IMR-90 (cell line): ENCODE data around the gene LCE2A. TPM values are rescaled to one million over a fixed set of nuclear protein-coding genes. Genes with fewer than 3 reads are reported as not detected.

ENCODE experiments used
- ATAC-seq: fragments of 200-7000 bp; cut with Tn5 transposase; 2 replicates; pipeline ENCODE4 v1.9.1; 2020; ENCODE audit warnings: low read depth, mild to moderate bottlenecking, moderate library complexity
- BruUV-seq: library from RNA; stranded (reverse); fragments of 400-500 nt; replicated peaks from 2 replicates; lab custom pipeline; 2021; lab: Mats Ljungman, UMichigan
- CTCF ChIA-PET: fragments of 300-600 bp; formaldehyde crosslinking; extraction: SDS; loops from one replicate; lab custom pipeline; 2021; ENCODE audit warnings: antibody characterized with exemption; lab: Yijun Ruan, JAX
- POLR2A ChIA-PET: fragments of 300-600 bp; sonication (Branson Sonifier 250); formaldehyde crosslinking; loops from one replicate; lab custom pipeline; 2022; ENCODE audit warnings: antibody characterized with exemption; ENCODE audit not compliant: unreplicated experiment; lab: Charles Lee
- DNase-seq: peaks from one replicate; pipeline ENCODE4 v3.0.0; 2013
- H2AFZ ChIP-seq: replicated peaks from 2 replicates; pipeline ENCODE3; 2013; ENCODE audit warnings: low read length, mild to moderate bottlenecking; ENCODE audit not compliant: poor library complexity
- H2AK5ac ChIP-seq: 2 replicates; pipeline ENCODE4 v1.6.1; 2013; ENCODE audit warnings: low read depth, low read length, inconsistent platforms
- H2AK9ac ChIP-seq: replicated peaks from 2 replicates; pipeline ENCODE3; 2013; ENCODE audit warnings: mild to moderate bottlenecking, low read depth, low read length, moderate library complexity; ENCODE audit not compliant: poor library complexity
- H2BK120ac ChIP-seq: 2 replicates; pipeline ENCODE4 v1.6.1; 2013; ENCODE audit warnings: low read depth, low read length, inconsistent platforms
- H2BK15ac ChIP-seq: 3 replicates; pipeline ENCODE4 v1.6.1; 2013; ENCODE audit warnings: low read depth, low read length, inconsistent platforms
- H2BK20ac ChIP-seq: 2 replicates; pipeline ENCODE4 v1.6.1; 2013; ENCODE audit warnings: low read depth, mild to moderate bottlenecking, inconsistent platforms, low read length, moderate library complexity
- H2BK5ac ChIP-seq: 2 replicates; pipeline ENCODE4 v1.6.1; 2013; ENCODE audit warnings: mild to moderate bottlenecking, low read depth, low read length, inconsistent platforms; ENCODE audit not compliant: poor library complexity, severe bottlenecking
- H3K14ac ChIP-seq: replicated peaks from 2 replicates; pipeline ENCODE4 v1.6.1; 2013; ENCODE audit warnings: low read depth, low read length, inconsistent platforms
- H3K18ac ChIP-seq: 2 replicates; pipeline ENCODE4 v1.6.1; 2013; ENCODE audit warnings: low read depth, low read length, control low read depth
- H3K23ac ChIP-seq: 2 replicates; pipeline ENCODE4 v1.6.1; 2013; ENCODE audit warnings: low read depth, low read length, inconsistent platforms
- H3K27ac ChIP-seq: 2 replicates; pipeline ENCODE4 v1.5.1; 2013; ENCODE audit warnings: mild to moderate bottlenecking, control low read depth, low read length; ENCODE audit not compliant: insufficient read depth
- H3K27me3 ChIP-seq: 2 replicates; pipeline ENCODE4 v1.6.1; 2013; ENCODE audit warnings: low read length; ENCODE audit not compliant: control insufficient read depth, insufficient read depth
- H3K36me3 ChIP-seq: 2 replicates; pipeline ENCODE4 v1.6.1; 2013; ENCODE audit warnings: low read length, mixed read lengths; ENCODE audit not compliant: control insufficient read depth, insufficient read depth
- H3K4ac ChIP-seq: 2 replicates; pipeline ENCODE4 v1.6.1; 2013; ENCODE audit warnings: low read depth, low read length, inconsistent platforms
- H3K4me1 ChIP-seq: 2 replicates; pipeline ENCODE4 v1.6.1; 2013; ENCODE audit warnings: low read length, mixed read lengths; ENCODE audit not compliant: control insufficient read depth, insufficient read depth
- H3K4me2 ChIP-seq: 2 replicates; pipeline ENCODE4 v1.6.1; 2013; ENCODE audit warnings: low read depth, mild to moderate bottlenecking, control low read depth, low read length, moderate library complexity
- H3K4me3 ChIP-seq: 2 replicates; pipeline ENCODE4 v1.5.1; 2013; ENCODE audit warnings: low read depth, mild to moderate bottlenecking, control low read depth, low read length, moderate library complexity; ENCODE audit not compliant: insufficient read depth
- H3K56ac ChIP-seq: 2 replicates; pipeline ENCODE4 v1.6.1; 2013; ENCODE audit warnings: low read length, inconsistent platforms; ENCODE audit not compliant: insufficient read depth; ENCODE audit errors: extremely low read depth
- H3K79me1 ChIP-seq, 2 experiments: 2 replicates each; pipeline ENCODE4 v1.6.1; 2013; ENCODE audit warnings: low read length in 2 of 2, inconsistent platforms in 1 of 2, low read depth in 1 of 2
- H3K9ac ChIP-seq: 2 replicates; pipeline ENCODE4 v1.6.1; 2013; ENCODE audit warnings: low read depth, low read length, control low read depth
- H3K9me1 ChIP-seq: 2 replicates; pipeline ENCODE4 v1.6.1; 2013; ENCODE audit warnings: low read length, inconsistent platforms; ENCODE audit not compliant: insufficient read depth
- H3K9me3 ChIP-seq: 2 replicates; pipeline ENCODE4 v1.6.1; 2013; ENCODE audit warnings: low read length; ENCODE audit not compliant: control insufficient read depth, insufficient read depth
- H4K20me1 ChIP-seq: 2 replicates; pipeline ENCODE4 v1.6.1; 2013; ENCODE audit warnings: low read length, inconsistent platforms; ENCODE audit not compliant: insufficient read depth
- H4K5ac ChIP-seq: 2 replicates; pipeline ENCODE4 v1.6.1; 2013; ENCODE audit warnings: mild to moderate bottlenecking, low read depth, low read length, control low read depth
- H4K8ac ChIP-seq, 2 experiments: 2 replicates each; pipeline ENCODE4 v1.6.1; 2013; ENCODE audit warnings: low read depth in 2 of 2, low read length in 2 of 2, control low read depth in 1 of 2, inconsistent platforms in 1 of 2
- H4K91ac ChIP-seq: 2 replicates; pipeline ENCODE4 v1.6.1; 2013; ENCODE audit warnings: low read depth, low read length, inconsistent platforms; ENCODE audit not compliant: insufficient read depth
- BHLHE40 ChIP-seq: fragments of 150-350 bp; IDR thresholded peaks from 2 replicates; pipeline ENCODE4 v1.6.1; 2016; ENCODE audit warnings: mild to moderate bottlenecking, low read depth, low read length
- CEBPB ChIP-seq: IDR thresholded peaks from 2 replicates; pipeline ENCODE4 v1.6.1; 2012; ENCODE audit warnings: low read depth, low read length, improper control_type of control experiment
- CHD1 ChIP-seq: IDR thresholded peaks from 2 replicates; pipeline ENCODE4 v1.6.1; 2012; ENCODE audit warnings: low read depth, low read length, improper control_type of control experiment
- CTCF ChIP-seq: conservative IDR thresholded peaks from 2 replicates; pipeline ENCODE4 v1.5.1; 2012; ENCODE audit warnings: mild to moderate bottlenecking, low read depth, low read length, improper control_type of control experiment
- ELK1 ChIP-seq: fragments of 150-350 bp; IDR thresholded peaks from 2 replicates; pipeline ENCODE4 v1.6.1; 2016; ENCODE audit warnings: low read depth, mild to moderate bottlenecking, low read length, moderate library complexity, borderline replicate concordance
- FOS ChIP-seq: fragments of 150-350 bp; IDR thresholded peaks from 2 replicates; pipeline ENCODE4 v1.6.1; 2016; ENCODE audit warnings: low read depth, low read length
- MAFK ChIP-seq: IDR thresholded peaks from 2 replicates; pipeline ENCODE4 v1.6.1; 2012; ENCODE audit warnings: low read depth, low read length, improper control_type of control experiment
- MAZ ChIP-seq: IDR thresholded peaks from 2 replicates; pipeline ENCODE4 v1.6.1; 2012; ENCODE audit warnings: low read depth, mild to moderate bottlenecking, low read length, improper control_type of control experiment, moderate library complexity, borderline replicate concordance
- MXI1 ChIP-seq: IDR thresholded peaks from 2 replicates; pipeline ENCODE4 v1.6.1; 2012; ENCODE audit warnings: low read depth, mild to moderate bottlenecking, low read length, moderate library complexity, borderline replicate concordance
- NFE2L2 ChIP-seq: fragments of 150-350 bp; IDR thresholded peaks from 2 replicates; pipeline ENCODE4 v1.6.1; 2016; ENCODE audit warnings: low read depth, mild to moderate bottlenecking, low read length
- POLR2A ChIP-seq: IDR thresholded peaks from 2 replicates; pipeline ENCODE4 v1.6.1; 2012; ENCODE audit warnings: mild to moderate bottlenecking, low read depth, low read length
- RAD21 ChIP-seq: IDR thresholded peaks from 2 replicates; pipeline ENCODE4 v1.6.1; 2012; ENCODE audit warnings: low read length, improper control_type of control experiment
- RCOR1 ChIP-seq: IDR thresholded peaks from 2 replicates; pipeline ENCODE4 v1.6.1; 2012; ENCODE audit warnings: mild to moderate bottlenecking, low read length, improper control_type of control experiment; ENCODE audit not compliant: insufficient replicate concordance
- RFX5 ChIP-seq: IDR thresholded peaks from 2 replicates; pipeline ENCODE4 v1.8.0; 2012; ENCODE audit warnings: low read depth, mild to moderate bottlenecking, low read length, moderate library complexity
- SMC3 ChIP-seq: fragments of 150-350 bp; IDR thresholded peaks from 2 replicates; pipeline ENCODE4 v1.6.1; 2016; ENCODE audit warnings: low read depth, mild to moderate bottlenecking, antibody characterized with exemption, low read length, moderate library complexity
- WGBS, 2 experiments: methylation state at CpG; one replicate each; pipeline versions ENCODE4 v1.1.5 to v1.1.7; 2013; ENCODE audit warnings: missing lambda C conversion rate in 2 of 2; ENCODE audit not compliant: insufficient read length in 1 of 2; ENCODE audit errors: extremely low coverage in 2 of 2; 5-methylcytosine and 5-hydroxymethylcytosine counted together
- dilution Hi-C: fragments of 300-500 bp; cut with HindIII; formaldehyde crosslinking; loops from one replicate; pipeline ENCODE4 v1.14.3; 2018; ENCODE audit warnings: low sequenced_read_pairs; ENCODE audit not compliant: unreplicated experiment
- in situ Hi-C: fragments of 300-500 bp; cut with MboI; formaldehyde crosslinking; loops from 3 replicates; pipeline ENCODE4 v1.14.3; 2019; ENCODE audit warnings: low sequenced_read_pairs, inconsistent platforms, mixed read lengths
- intact Hi-C: fragments of 100-400 bp; cut with micrococcal nuclease; formaldehyde crosslinking; loops from 2 replicates; pipeline ENCODE4 v1.10.0; 2022
- polyA plus RNA-seq, 3 experiments: library from polyadenylated mRNA; depleted of rRNA; stranded (reverse); fragments of >200 nt; gene quantifications; 2 replicates each; pipeline ENCODE4 v1.2.3, GENCODE V29; 2012; ENCODE audit warnings: low replicate concordance in 1 of 3
- total RNA-seq: library from RNA; depleted of rRNA; stranded (reverse); fragments of >200 nt; gene quantifications from 2 replicates; pipeline ENCODE4 v1.2.3, GENCODE V29; 2012
- TF ChIP-seq, protein P1 (sequence below): fragments of 150-350 bp; IDR thresholded peaks from 2 replicates; pipeline ENCODE4 v1.6.1; 2017; ENCODE audit warnings: mild to moderate bottlenecking, antibody characterized with exemption, low read length, low read depth

LCE2A gene
- total and polyA plus RNA-seq, 2 of the 4 experiments (the other 2 are of a cell fraction), result 0.50 TPM; not detected in 1

DNA sequence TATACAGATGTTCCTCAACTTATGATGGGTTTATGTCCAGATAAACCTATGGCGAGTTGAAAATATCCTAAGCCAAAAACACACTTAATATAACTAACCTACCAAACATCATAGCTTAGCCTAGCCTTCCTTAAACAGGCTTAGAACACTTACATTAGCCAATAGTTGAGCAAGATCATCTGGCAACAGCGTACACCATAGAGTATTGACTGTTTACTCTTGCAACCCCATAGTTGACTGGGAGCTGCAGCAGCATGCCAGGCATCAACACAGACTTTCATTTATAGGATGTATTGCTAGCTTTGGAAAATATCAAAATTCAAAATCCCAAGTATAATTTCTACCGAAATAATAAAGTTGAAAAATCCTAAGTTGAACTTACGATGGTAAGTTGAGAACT, 40.5 kb upstream of the LCE2A start:
- Histone ChIP-seq H2BK120ac (no peak overlapping the region), H3K79me1 (no peaks in the 10 kb centered on the region), H3K4me3 (no peak overlapping the region), H3K56ac (no peak overlapping the region), H3K27ac (no peak overlapping the region), H4K20me1 (no peaks in the 10 kb centered on the region), H3K9me1 (no peaks in the 10 kb centered on the region), H2AK9ac (no peak overlapping the region), H2BK15ac (no peak overlapping the region), H2AK5ac (no peak overlapping the region), H4K8ac (no peak overlapping the region), H3K4me1 (no peaks in the 10 kb centered on the region), H3K27me3 (no peaks in the 10 kb centered on the region; the same call in 1 of the 2 replicates), H3K4ac (no peak overlapping the region), H3K9ac (no peak overlapping the region), H3K36me3 (no peaks in the 10 kb centered on the region), H2BK5ac (no peak overlapping the region), H3K9me3 (no peaks in the 10 kb centered on the region), H3K14ac (no peak overlapping the region), H2BK20ac (no peak overlapping the region), H3K18ac (no peak overlapping the region), H4K5ac (no peak overlapping the region), H2AFZ (no peak overlapping the region), H3K4me2 (no peak overlapping the region), H4K91ac (no peak overlapping the region), H3K23ac (no peak overlapping the region)
- WGBS, 2 experiments, result no CpG with 5 or more reads among the region's 4 CpGs
- ATAC-seq (no peak), DNase-seq (no peak)
- CTCF ChIA-PET, result no interaction called here
- BruUV-seq, result no TSS peak
- in situ Hi-C loops, result loop anchor here (25.0 kb wide), 1 partner anchor 555 kb away; the partner anchor contains the start of genes LELP1 and PRR9
- intact Hi-C loops, result no loop called here
- TF ChIP-seq RCOR1 (no peak), CHD1 (no peak), BHLHE40 (no peak), ELK1 (no peak), SMC3 (no peak), POLR2A (no peak), RFX5 (no peak), NFE2L2 (no peak), RAD21 (no peak), MAZ (no peak), CEBPB (no peak), FOS (no peak), MXI1 (no peak), CTCF (no peak), MAFK (no peak)
- TF ChIP-seq, protein P1, sequence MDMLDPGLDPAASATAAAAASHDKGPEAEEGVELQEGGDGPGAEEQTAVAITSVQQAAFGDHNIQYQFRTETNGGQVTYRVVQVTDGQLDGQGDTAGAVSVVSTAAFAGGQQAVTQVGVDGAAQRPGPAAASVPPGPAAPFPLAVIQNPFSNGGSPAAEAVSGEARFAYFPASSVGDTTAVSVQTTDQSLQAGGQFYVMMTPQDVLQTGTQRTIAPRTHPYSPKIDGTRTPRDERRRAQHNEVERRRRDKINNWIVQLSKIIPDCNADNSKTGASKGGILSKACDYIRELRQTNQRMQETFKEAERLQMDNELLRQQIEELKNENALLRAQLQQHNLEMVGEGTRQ, result no peak
- dilution Hi-C loops, result no loop called here
- POLR2A ChIA-PET, result no interaction called here
